HFF-Myc (cell line): ENCODE results near the gene TMEM107.

Experiments
- DNase-seq: peaks from one replicate; pipeline ENCODE4 v3.0.0-alpha.2; 2011; ENCODE audit warnings: low read depth; ENCODE audit errors: extremely low read depth
- H3K4me3 ChIP-seq: replicated peaks from 2 replicates; pipeline ENCODE4 v1.5.1; 2011; ENCODE audit warnings: low read depth, mild to moderate bottlenecking, control low read depth, low read length
- TF ChIP-seq, protein P1 (sequence below): IDR thresholded peaks from 2 replicates; pipeline ENCODE4 v1.5.1; 2012; ENCODE audit warnings: mild to moderate bottlenecking, low read depth, low read length, control low read depth; ENCODE audit errors: missing control alignments

Gene TMEM107

DNA sequence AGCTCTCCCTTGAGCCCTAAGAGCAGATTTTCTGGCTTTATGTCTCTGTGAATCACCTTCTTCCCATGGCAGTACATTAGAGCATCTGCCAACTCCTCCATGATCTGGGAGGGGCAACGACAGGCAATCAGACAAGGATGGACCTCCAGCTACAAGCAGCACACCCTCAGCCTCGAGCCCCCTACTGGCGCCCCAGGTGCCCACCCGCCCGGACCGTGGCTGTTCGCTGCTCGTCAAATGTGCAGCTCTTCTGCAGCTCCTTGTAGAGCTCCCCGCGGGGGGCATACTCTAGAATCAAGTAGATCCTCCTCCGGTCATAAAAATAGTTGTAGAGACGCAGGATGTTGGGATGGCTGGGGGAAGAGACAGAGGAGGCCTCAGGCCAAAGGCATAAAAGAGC, 30.4 kb upstream of the TMEM107 start:
- TF ChIP-seq, protein P1, sequence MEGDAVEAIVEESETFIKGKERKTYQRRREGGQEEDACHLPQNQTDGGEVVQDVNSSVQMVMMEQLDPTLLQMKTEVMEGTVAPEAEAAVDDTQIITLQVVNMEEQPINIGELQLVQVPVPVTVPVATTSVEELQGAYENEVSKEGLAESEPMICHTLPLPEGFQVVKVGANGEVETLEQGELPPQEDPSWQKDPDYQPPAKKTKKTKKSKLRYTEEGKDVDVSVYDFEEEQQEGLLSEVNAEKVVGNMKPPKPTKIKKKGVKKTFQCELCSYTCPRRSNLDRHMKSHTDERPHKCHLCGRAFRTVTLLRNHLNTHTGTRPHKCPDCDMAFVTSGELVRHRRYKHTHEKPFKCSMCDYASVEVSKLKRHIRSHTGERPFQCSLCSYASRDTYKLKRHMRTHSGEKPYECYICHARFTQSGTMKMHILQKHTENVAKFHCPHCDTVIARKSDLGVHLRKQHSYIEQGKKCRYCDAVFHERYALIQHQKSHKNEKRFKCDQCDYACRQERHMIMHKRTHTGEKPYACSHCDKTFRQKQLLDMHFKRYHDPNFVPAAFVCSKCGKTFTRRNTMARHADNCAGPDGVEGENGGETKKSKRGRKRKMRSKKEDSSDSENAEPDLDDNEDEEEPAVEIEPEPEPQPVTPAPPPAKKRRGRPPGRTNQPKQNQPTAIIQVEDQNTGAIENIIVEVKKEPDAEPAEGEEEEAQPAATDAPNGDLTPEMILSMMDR: no peak
- DNase-seq: no peak
- no peak overlapping the region for H3K4me3 ChIP-seq

DNA sequence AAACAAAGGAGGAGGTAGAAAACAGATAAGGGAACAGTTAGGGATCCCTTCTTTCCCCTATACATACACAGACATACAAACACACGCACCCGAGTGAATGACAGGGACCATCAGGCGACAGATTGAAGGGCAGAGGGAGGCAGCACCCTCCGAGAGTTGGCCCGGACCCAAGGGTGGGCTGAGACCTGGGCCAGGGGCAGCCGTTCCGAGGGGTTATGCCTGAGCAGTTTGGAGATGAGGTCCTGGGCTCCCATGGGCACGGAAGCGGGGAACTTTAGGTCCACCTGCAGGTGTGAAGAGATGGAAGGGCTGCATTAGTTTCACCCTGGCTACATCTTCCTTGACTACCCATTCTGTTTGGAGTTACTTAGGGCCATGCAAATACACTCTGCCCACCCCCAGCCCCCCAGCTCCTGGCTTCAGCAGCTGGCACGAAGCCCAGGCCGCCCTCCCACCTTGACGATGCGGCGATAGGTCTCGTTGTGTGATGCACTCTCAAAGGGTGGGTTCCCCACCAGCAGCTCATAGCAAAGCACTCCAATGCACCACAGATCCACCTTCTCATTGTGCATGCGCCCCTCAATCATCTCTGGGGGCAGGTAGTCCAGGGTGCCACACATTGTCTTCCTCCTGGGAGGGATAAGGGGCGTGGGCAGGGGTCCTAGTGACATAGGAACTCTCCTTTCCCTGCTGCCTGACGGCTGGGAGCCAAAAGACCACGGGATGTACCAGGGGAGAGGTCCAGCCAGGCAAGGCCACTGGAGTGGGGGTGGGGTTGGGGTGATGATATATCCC, 28.8 kb upstream of the TMEM107 start:
- TF ChIP-seq, protein P1: no peak
- no peak for DNase-seq
- no peak overlapping the region for H3K4me3 ChIP-seq

DNA sequence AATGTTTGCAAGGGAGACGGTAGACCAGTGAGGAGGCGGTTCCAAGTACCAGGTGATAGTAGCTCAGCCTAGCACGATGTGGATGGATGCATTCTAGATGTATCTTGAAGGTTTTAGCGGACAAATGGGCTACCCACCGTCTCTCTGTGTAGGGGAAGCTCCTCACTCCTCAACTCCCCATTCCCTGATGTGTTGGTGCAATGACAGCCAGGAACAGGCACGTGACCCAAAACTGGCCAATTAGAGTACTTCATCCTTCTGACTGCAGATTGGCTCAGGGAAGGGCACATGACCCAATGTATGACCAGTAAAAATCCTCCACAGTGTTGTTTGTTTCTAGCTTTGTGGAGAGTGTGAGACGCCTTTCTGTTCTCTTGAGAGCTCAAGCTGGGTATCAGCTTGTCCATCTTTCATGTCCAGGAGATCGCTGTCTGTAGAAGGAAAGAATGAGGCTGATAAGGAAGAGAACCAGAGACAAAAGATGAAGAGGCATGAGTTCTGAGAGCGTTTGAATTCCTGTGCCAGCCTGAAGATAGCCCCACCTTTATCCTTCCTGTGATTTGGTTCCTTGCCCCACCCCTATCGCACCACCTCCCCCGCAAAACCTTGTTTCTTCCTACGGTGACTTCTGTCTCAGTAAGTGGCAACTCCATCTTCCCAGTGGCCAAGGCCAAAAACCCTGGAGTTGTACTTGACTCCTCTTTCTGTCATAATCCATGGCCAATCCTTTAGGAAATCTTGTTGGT, 16.1 kb upstream of the TMEM107 start:
- DNase-seq: peak; percentile 86
- TF ChIP-seq, protein P1: no peak
- peak overlapping the region; percentile 15 for H3K4me3 ChIP-seq

DNA sequence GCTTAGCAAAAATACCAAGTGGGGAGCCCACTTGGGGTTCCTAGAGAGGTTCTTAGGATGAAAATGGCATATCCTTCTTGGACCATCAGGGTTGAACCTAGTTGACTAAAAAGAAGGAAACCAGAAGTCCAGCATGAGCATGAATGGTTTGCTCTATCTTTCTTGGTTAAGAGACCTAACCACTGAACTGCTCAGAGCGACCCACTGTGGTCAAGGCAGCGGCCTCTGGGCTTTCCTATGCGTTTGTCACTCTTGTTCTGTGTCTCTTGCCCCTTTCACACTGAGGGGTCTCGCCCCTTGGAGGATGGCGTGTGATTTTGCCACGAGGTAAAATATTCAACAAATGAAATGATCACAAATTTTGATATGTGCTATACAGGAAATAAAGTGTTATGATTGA, 14.3 kb upstream of the TMEM107 start:
- peak overlapping the region; percentile 69 for H3K4me3 ChIP-seq

DNA sequence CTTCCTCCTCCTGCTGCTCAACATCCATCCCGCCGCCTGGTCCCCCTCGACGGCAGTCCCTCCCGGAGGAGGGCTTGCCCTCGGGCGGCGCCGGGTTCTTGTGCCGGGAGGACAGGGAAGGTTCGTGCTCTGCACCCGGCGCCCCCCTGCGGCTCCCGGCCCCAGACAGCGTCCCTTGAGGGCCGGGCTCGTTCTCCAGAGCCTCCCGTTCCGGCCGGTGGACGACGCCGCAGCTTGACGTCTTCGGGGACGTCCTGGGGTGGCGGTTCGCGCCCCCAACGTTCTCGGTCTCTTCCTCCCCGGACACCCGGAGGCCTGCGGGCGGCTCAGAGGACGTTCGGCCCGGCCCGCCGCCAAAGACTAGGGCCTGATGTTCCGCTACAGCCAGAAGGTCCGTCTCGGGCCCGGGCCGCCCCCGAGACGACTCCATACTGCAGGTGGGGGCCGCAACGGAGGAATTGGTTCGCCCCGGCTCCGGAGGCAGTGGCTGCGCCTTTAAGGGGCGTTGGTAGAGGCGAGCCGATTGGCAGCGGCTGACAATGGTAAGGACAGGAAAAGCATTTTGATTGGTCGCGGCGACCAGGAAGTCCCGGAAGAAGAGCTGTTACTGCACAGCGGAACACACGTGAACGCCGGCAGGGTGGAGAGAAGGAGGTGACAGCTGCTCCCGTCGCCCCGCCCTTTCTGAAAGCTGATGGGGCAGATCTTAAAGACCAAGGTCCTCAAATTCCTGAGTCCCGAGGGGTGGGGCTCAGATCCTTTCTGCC, 13.7 kb upstream of the TMEM107 start, which contains the start of gene BORCS6:
Gene BORCS6 (minus strand): TSS at position 470 of the 767 bp plus-strand sequence. CDS start 40 bp downstream, at position 430.
- DNase-seq: peak; percentile 96
- TF ChIP-seq, protein P1: no peak
- peak within 1 kb of the TSS; percentile 69 for H3K4me3 ChIP-seq

More for the DNA sequence above, 14.3 kb upstream of the TMEM107 start:
- TF ChIP-seq, protein P1: no peak
- no peak for DNase-seq

DNA sequence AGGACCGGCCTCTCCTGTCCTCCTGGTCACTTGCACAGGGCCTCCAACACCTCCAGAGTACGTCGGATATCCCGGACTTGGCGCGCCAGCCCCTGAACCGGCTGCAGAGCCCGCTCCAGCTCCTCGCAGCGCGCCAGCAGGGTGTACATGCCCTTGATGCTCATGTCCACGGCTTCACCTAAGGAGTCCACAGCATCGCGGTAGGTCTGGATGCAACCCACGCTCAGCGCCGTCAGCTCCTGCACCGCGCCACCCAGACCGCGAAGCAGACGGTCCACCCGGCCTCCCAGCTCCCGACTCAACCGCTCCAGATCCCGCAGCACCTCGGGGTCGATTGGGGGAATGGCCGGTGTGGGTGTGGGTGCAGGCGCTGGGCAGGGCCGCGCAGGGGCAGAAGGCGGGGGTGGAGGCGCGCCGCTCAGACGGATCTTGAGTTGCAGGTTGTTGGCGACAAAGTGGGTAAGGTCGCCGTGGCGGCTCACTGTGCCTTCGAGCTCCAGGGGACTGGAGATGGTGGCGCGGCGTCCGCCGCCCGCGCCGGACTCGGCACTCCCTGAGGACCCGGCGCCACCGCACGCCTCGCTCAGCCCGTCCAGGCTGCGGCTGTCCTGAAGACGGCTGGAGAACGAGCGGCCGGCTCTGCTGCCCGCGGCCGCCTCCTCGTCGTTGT, 13.0 kb upstream of the TMEM107 start:
- TF ChIP-seq, protein P1: no peak
- no peak for DNase-seq

More for the DNA sequence above, 13.0 kb upstream of the TMEM107 start:
- peak overlapping the region; percentile 69 for H3K4me3 ChIP-seq
